Activated T-cell treated with anti-CD3 and anti-CD28 coated beads, Interleukin-2, amount 50 U/mL, for 48 hours (primary cell): ENCODE data around the gene ASTN2.
A peak's percentile ranks its signal among the peaks of the same experiment; 100 is the strongest.

ENCODE experiments used
- DNase-seq, 2 experiments: peaks; one replicate each; pipeline ENCODE4 v3.0.0-alpha.2; 2020

ASTN2 gene

DNA sequence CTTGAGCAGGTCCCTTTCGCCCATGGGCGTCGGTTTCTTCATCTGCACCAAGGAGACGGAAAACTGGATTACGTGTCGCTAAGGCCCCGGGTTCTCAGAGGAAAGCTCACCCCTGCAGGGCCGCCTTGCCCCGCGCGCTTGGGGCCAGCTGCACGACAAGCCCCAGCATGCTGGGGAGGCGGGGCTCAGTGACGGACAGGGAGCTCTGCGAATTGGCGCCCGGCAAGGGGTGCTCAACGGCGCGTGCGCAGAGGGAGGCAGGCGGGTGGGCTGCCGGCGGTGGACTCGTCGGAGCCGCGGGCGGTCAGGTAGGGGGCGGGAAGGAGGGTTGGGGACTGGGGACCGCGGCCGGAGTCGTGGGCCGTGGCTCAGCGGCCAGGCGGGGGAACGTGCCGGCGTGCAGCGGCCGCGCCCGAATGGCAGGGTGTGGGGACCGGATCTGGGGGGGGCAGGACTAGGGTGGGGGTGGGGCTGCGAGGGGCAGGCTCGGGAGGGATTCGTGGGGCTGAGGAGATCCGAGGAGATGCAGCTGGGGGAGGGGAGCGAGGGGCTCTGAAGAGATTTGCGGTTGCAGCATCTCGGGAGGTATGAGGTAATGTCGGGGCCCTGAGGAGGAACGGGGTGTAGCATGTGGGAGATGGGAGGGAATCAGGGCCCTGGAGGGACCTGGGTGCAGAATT is 727.6 kb downstream of the ASTN2 start, which contains the start of gene TRIM32:
Gene TRIM32 (plus strand): TSS at position 232 of the 680 bp plus-strand sequence. CDS start 10,438 bp downstream, outside the sequence.
- DNase-seq = peak; percentile 97 to 98

DNA sequence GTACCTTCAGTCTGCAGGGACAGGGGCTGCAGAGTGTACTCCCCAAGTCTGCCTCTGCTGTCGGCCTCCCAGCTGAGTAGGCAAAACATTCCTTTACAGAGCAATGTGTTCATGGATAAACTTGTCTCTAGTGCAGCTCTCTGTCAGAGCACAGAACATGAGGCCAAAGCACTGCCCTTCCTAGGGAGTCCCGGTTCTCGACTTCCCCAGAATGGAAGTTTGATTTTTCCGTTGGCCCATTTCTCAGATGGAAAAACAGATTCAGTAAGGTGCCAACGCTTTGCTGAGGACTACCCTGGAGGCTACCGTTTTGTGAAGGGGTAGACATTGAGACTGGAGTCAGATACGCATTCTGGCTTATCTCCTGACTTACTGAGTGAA is 728.2 kb downstream of the ASTN2 start:
- DNase-seq = no peak

DNA sequence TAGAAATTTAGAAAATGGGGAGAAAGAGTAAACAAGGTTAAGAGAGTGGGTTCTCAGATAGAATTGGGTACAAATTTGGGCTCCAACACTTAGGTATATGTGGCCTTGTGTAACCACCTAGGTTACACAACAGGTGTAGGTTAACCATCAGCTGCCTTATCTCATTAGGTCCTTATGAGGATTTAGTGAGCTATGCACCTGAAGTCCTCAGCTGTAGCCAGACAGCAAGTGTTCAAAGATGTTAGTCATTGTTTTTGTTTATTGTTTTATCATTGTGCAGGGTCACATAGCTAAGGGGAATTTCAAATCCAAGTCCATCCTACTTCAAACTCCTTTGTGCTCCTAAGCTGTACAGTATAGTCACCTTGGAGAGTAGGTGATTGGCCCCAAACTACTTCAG is 728.7 kb downstream of the ASTN2 start:
- no peak for DNase-seq

DNA sequence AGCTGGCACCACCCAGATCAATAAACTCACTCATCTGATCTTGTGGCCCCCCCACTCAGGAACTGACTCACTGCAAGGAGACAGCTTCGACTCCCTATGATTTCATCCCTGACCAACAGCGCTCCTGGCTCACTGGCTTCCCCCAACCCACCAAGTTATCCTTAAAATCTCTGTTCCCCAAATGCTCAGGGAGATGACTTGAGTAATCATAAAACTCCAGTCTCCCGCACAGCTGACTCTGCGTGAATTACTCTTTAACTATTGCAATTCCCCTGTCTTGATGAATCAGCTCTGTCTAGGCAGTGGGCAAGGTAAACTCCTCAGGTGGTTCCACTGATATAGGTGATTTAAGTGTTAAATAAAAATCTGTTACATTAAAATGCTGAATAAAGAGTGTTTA is 729.7 kb downstream of the ASTN2 start:
- no peak for DNase-seq

DNA sequence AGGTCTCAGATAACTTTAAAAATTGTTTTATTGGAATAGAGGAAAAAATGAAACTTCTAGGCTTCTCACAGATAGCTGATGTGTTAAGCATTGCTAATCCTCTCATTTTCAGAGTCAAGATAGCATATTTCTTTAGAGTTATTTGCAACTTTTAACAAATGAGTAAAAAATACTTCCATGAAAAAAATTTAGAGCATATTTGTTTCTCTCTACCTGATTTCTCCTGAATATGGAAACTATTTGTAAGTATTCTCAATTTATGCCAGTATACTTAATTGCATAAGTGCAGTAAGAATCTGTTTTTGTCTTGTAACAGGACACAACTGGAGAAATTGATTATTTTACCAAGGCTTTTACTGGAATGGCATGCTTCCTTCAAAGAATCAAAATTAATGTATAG is 731.3 kb downstream of the ASTN2 start:
- DNase-seq = no peak

DNA sequence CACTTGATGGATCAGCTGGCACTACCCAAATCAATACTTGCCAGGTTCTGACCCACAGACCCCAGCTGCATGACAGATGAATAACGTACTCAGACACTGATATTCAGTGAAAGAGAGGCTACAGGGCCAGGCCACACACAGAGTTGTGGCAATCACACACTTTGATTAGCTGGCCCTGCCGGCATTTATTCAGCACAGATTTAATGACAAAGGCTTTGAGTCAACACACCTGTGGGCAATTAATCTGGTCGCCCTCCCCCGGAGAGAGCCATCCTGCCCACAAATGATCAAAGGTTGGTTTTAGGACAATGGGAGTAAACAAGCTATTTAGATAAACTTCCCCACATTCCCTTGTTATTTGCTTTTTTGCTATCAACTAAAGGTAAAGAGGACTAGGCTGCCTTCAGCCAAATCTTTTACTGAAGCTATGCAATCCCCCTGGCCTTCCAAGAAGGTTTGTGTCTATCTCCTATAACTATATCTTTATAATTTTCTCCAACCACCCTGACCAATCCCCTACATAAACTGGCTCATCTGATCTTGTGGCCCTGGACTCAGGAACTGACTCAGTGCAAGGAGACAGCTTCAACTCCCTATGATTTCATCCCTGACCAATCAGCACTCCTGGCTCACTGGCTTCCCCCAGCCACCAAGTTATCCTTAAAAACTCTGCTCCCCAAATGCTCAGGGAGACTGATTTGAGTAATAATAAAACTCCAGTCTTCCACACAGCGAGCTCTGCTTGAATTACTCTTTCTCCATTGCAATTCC is 740.5 kb downstream of the ASTN2 start:
- no peak for DNase-seq

DNA sequence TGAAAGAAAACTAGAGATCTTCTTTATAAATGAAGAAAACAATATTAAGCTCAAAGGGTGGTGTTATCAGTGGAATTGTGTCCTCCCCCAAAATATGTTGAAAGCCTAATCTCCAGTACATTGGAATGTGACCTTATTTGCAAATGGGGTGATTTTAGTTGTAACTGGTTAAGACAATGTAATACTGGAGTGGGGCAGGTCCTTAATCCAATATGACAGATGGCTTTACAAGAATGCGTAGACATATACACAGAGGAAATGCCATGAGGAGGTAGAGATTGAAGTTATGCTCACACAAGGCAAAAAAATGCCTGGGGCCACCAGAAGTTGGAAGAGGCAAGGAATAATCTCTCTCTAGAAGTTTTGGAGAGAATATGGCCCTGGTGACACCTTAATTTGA is 741.5 kb downstream of the ASTN2 start:
- no peak for DNase-seq

DNA sequence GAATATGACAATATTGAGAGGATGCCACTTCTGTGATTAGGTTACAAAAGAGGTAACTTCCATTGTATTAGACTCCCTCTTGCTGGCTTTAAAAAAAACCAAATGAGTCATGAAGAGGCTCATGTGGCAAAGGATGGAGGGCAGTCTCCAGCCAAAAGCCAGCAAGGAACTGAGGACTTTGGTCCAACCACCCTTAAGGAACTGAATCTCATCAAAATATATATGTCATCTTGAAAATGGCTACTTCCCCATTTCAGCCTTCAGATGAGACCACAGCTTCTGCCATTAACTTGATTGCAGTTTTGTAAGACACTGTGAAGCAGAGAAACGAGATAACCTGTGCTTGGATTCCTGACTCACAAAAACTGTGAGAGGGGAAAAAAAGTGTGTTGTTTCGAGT is 743.3 kb downstream of the ASTN2 start:
- no peak for DNase-seq

DNA sequence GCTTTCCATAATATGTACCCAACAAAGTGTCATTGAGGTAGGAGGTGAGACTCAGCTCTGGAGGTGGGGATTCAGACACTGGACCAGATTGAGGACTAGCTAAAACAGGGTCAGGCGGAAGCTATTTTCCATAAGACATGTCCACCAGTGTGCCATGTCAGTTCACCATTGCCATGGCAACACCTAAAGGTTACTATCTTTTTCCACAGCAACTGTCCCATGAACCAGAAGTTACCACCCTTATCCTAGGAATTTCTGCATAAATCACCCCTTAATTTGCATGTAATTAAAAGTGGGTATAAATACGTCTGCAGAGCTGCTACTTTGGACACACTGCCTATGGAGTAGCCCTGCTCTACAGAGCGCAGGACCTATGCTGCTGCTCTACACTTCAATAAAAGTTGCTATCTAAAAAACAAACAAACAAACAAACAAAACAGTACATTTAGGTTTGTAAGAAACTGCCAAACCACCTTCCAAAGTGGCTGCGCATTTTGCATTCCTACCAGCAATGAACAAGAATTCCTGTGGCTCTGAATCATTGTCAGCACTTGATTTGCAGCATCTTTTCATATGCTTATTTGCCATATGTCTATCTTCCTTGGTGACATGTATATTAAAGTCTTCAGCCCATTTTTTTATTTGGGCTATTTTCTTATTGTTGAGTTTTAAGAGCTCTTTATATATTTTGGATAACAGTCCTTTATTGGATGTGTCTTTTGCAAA is 745.7 kb downstream of the ASTN2 start:
- no peak for DNase-seq

DNA sequence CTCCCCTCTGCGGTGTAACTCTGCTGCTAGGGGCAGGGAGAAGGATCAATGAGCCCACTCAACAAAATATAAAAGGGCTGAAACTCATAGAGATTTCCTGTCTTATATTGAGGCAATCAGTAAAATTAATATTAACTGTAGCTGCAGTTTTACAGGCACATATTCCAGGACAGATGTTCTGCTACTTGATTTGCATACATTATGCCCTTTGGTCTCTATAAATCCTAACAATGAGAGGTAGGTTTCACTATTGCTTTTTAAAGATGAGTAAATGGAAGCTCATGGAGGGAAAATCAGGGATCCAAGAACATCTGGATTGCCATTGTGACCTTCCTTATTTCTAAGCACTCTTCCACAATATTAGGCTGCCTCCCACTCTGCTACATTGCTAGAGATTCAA is 751.3 kb downstream of the ASTN2 start:
- DNase-seq = no peak

DNA sequence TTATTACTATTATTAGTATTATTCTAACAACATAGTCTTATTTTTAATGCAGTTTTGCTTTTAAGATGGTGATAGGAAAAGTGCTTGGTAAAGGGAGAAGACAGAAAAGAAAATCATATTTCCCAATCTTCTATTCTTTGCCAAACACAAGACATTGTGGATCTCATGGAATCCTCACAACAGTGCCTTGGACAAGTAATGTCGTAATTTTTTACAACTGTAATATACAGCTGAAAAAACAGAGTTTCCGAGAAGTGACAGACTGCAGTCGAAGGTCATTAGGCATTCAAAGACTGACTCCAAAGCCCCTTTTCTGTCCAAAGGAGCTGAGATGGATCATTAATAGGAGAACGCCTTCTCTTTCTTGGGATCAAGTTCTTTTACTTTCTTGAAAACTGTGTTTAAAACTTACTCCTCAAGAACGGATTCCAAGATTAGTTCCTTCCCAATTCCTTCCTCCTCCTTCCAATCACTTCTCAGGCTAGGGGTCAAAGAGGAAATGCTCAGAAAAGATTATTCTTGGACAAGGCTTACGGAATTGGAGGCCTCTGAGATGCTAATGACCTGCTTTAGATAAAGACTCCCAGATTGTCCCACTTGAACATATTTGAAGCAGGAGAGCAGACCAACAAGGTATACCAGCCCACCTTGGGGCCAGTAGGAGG is 752.1 kb downstream of the ASTN2 start:
- no peak for DNase-seq

DNA sequence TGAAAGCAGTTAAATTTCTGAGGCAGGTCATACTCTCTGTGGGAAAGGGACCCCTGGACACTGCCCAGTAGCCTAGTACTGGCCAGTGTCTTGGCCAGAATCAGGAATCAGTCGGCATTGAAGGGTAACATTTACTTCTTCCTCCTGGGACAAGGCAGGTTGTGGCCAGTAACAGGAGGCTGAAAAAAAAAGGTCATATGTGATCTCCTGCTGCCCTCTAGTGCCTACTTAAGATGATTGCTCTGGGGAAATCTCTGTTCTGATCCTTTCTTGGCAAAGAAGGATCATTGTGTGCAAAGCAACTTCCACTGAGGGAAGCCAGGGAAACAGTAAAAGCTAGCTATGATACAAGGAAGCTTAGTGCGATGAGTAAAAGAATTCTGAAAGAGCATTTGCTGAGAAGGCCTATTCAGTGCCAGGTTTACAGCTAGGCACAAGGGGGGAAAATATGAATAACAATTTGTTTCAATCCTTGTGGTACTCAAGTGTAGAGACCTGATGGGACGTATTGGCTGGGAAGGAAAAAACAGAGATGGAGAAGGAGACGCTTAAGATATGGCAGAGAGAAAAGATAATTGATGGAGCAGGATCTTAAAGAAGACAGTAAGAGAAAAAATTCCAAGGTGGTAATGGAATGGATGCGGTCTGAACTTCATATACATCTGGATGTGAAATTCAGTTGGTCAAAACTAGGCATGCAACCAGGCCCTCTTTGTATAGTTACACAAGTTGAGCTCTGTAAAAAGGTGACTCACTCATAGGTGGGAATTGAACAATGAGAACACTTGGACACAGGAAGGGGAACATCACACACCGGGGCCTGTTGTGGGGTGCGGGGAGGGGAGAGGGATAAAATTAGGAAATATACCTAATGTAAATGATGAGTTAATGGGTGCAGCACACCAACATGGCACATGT is 753.6 kb downstream of the ASTN2 start:
- DNase-seq = peak in 1 of 2 experiments; percentile 17

DNA sequence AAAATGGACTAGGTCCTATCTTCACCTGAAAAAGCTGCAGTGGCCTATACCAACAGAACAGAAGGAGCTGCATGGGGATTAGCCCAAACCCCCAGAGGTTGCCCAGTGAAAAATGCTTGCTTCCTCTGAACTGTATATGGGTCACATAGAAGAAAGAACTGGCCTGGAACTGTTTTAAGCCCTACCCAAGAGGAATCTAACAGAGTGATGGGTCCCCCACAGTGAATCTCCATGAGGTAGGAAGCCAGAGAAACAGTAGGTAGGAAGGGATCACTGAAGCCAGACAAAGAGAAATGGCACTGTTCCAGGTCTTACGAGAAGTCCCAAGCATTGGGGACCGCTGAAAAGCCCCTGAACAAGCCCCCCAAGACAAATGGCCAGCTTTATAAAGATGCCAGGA is 756.6 kb downstream of the ASTN2 start:
- DNase-seq = no peak

DNA sequence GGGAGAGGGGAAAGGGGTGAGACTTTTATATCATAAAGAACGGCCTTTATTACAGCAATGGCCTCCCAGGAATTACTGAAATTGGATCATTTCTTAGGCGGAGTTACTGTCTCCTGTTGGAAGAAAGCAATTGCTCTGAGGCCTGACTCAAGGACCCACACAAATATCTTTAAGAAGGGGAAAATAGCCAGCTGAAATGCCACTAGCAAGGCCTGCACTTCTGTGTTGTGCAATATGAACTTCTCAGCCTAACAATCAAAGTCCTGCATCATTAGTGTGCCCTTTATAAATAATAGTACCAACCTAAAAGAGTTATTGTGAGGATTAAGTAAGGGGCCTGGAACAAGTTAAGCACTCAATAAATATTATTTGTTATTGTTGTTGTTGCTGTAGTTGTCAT is 757.9 kb downstream of the ASTN2 start:
- no peak for DNase-seq

DNA sequence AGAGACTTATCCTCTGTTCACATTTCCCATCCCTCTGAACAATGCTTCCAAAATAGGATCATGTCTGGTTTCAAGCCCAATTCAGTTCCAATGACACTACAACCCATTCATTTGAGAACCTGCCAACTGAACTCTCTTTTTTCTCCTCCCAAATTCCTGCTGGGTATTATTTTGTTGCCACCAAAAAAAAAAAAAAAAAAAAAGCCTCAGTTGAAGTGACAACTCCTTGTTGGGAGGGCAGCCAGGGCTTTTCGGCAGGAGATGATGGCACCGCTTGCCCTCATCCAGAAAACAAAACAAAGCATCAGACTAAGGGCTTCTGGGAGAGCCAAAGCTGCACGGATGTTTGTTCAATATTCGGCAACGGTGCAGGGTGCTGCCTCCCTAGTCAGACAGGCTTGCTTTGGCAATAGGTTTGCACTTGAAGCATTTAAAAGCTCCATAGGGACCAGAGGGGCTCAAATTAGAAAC is 758.3 kb downstream of the ASTN2 start:
- DNase-seq = no peak

DNA sequence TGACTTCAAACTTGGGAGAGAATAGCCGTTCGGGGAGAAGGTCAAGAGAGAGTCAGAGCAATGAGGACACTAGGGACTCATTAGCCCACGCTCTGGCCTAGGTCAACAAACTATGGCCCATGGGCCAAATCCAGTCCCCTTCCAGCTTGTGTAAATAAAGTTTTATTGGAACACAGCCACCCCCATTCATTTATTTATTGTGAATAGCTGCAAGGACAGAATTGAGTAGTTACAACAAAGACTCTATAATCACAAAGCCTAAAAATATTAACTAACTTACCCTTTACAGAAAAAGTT is 760.9 kb downstream of the ASTN2 start:
- DNase-seq = no peak

DNA sequence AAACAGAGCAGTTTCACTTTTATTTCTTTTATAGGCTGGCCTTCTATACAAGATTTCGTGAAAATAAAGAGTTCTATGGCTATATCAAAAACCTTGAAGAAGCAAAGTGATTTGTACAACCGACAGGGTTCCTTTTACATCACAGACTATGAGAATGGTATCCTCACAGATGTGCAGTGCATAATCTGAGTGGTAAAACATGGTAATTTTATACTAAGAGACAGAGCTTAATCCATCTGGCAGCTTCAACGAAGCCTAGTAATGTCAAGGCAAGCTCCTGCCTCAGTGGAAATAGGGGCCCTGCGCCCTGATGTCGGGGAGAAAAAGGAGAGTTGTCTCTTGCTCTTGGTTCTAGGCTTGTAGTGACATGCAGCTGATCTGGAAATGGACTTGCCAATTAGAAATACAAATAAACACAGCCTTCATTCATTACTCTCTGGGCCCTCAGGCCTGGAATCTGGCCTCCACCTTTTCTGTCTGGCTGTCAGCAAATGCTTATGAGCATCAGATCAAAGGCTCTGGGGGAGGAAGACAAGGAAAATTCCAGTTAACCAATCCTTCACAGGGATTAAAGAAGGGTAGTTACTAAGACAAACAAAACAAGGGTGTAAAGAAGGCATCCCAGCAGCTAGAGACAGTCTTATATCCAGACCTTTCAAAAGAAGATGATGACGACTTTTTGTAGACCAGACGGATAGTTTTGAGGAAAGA is 761.4 kb downstream of the ASTN2 start:
- DNase-seq = no peak

DNA sequence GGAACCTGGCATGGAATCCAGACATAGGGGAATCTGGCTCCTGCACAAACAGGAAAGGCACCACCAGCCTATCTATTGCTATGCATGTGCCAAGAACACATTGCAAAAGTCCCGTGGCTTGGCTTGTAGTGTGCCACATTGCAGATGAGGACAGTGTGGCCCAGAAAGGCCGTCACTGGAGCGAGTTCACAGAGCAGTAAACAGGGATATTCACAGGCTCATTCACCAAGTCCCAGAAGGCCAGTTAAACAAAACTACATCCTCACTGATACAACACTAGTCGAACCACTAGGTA is 767.4 kb downstream of the ASTN2 start:
- DNase-seq = no peak

DNA sequence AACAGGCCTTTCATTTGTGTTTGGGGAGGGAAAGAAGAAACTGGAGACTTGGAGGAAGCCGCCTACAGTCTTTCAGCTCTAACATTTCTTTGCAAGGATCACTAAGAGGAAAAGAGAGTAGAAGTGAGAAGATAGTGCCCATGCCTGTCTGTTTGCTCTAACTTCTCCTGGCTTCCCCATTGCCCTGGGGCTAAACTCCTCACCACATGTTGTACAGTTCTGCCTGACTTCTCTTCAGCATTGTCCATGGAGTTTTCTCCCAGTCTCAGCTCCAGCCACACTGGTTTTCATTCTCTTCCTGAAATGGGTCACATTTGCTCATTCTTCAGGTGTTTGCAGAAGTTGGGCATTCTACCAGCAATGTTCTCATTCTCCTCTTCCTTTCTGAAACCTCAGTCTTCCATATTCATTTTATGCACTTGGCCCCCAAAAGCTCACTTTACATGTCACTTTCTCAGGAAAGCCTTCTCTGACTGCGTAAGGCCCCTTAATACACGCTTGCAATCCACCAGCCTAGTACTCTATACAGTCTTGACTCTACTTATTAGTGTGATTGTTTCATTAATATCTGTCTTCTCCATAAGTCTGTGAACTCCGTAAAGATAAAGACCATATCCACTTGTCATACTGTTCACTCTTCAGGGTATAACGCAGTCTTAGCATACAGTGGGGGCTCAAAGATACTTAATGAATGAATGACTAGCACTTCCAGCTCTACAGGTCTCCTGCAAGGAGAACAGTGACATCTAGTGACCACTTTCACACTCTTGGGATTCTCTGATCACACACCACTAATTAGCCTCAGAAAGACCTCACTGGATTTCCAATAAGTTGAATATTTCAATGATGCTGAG is 768.0 kb downstream of the ASTN2 start:
- no peak for DNase-seq

DNA sequence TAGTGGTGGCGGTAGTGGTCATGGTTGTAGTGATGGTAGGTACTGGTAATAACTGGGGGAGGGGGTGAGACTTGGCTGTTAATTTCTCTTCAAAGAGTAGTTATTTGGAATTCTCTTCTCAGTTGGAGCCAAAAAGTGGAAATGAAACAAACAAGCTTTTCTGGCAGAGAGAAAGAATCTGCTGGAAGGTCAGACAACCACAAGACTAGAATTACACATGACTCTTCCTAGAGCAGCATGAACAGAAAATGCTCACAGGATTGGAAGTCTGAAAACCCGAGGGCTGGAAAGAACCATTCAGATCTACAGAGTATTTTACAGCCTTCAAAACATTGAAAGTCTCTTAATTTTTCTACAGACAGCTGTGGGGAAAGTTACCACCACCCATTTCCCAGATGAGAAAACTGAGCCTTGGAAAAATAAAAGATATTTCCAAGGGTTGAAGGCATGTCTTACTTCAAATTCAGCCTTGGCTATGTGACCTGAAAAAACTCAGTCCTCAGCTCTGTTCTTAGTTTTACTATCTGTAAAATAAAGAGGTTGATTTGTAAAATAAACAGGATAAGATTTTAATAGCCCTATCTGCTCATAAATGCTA is 770.7 kb downstream of the ASTN2 start:
- no peak for DNase-seq
